Measurements from ENCODE around the gene PIP5K1C.

DNA sequence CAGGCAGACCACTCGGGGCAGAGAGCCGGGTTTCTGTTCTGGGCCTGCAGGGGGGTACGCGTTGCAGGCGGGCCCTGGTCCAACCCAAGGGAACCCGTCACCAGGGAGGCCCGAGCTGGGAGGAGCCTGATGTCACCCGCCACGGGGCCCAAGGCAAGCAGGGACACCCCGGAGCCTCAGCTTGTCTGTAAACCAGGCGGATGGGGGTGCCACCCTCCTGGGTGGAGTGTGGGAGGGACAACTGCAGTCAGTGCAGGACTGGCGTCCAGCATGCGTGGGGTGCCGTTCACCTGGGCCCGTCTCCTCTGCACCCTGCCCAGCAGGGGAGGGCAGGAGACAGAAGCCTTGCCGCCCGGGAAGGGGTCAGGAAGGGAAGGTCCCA, 80.6 kb downstream of the PIP5K1C start:
- TF ChIP-seq TAF1 (IDR thresholded peaks at IDR 0.05; ENCODE audit: borderline replicate concordance, insufficient read depth, low read length) (no peak), POLR2AphosphoS5 (IDR thresholded peaks at IDR 0.05; ENCODE audit: low read depth, low read length) (no peak)

Measured in PFSK-1 (cell line).